GM12878 (cell line): ENCODE results near the gene TTC4. TPM values are rescaled to one million over a fixed set of nuclear protein-coding genes. Genes with fewer than 3 reads are reported as not detected.

Experiments used
- ATAC-seq: fragments of 200-7000 bp; cut with Tn5 transposase; 3 replicates; pipeline ENCODE4 v1.9.1; 2020; ENCODE audit warnings: mild to moderate bottlenecking, moderate library complexity
- BruUV-seq: library from RNA; stranded (reverse); fragments of 400-500 nt; replicated peaks from 2 replicates; lab custom pipeline; 2021; lab: Mats Ljungman, UMichigan
- CTCF ChIA-PET: fragments of 300-600 bp; sonication (Branson Sonifier 250); formaldehyde crosslinking; extraction: SDS; loops from one replicate; lab custom pipeline; 2021; ENCODE audit warnings: inconsistent platforms; lab: Yijun Ruan, JAX
- POLR2A ChIA-PET: fragments of 350-600 bp; formaldehyde crosslinking; extraction: SDS; loops from one replicate; lab custom pipeline; 2021; ENCODE audit warnings: inconsistent platforms; lab: Charles Lee
- RAD21 ChIA-PET: fragments of 300-600 bp; sonication (Branson Sonifier 250); formaldehyde crosslinking; loops from one replicate; lab custom pipeline; 2023; ENCODE audit warnings: antibody characterized with exemption; ENCODE audit not compliant: unreplicated experiment; lab: Charles Lee
- SMC1A ChIA-PET: fragments of 300-600 bp; sonication (Branson Sonifier 250); formaldehyde crosslinking; loops from one replicate; lab custom pipeline; 2023; ENCODE audit not compliant: unreplicated experiment, uncharacterized antibody; lab: Charles Lee
- DNase-seq: peaks from one replicate; pipeline ENCODE4 v3.0.0-alpha.2; 2011; ENCODE audit warnings: low read depth, low spot score
- FAIRE-seq: peaks from 3 replicates; lab custom pipeline; 2011; peaks lifted over from hg19 to GRCh38; lab: Jason Lieb, UNC
- H2AFZ ChIP-seq: 2 replicates; pipeline ENCODE4 v1.6.0; 2011; ENCODE audit warnings: low read depth, low read length, control low read depth; ENCODE audit not compliant: control insufficient read depth
- H3K27ac ChIP-seq: 2 replicates; pipeline ENCODE4 v1.5.1; 2011; ENCODE audit warnings: control low read depth; ENCODE audit not compliant: control insufficient read depth, insufficient read depth
- H3K27me3 ChIP-seq, 2 experiments: replicated peaks in 1 of 2; 2 replicates each; pipeline versions ENCODE4 v1.6.0 to v1.6.1; 2011; ENCODE audit warnings: low read length in 1 of 2; ENCODE audit not compliant: control insufficient read depth in 2 of 2, insufficient read depth in 2 of 2
- H3K36me3 ChIP-seq, 2 experiments: 2 replicates each; pipeline ENCODE4 v1.5.1; 2011; ENCODE audit warnings: low read length in 1 of 2; ENCODE audit not compliant: control insufficient read depth in 2 of 2, insufficient read depth in 2 of 2
- H3K4me1 ChIP-seq: 2 replicates; pipeline ENCODE4 v1.6.1; 2011; ENCODE audit warnings: mild to moderate bottlenecking, low read length, moderate library complexity, mixed read lengths; ENCODE audit not compliant: control insufficient read depth, insufficient read depth
- H3K4me2 ChIP-seq: 2 replicates; pipeline ENCODE4 v1.6.0; 2011; ENCODE audit warnings: control low read depth; ENCODE audit not compliant: control insufficient read depth, insufficient read depth
- H3K4me3 ChIP-seq: fragments of 200-600 bp; sonication (generic); 2 replicates; pipeline ENCODE4 v1.5.1; 2016
- H3K79me2 ChIP-seq: 2 replicates; pipeline ENCODE4 v1.6.0; 2011; ENCODE audit warnings: low read length; ENCODE audit not compliant: control insufficient read depth, insufficient read depth
- H3K9ac ChIP-seq: 2 replicates; pipeline ENCODE4 v1.8.0; 2011; ENCODE audit warnings: low read length, control low read depth, mixed read lengths; ENCODE audit not compliant: control insufficient read depth, insufficient read depth
- H3K9me3 ChIP-seq: replicated peaks from 3 replicates; pipeline ENCODE4 v1.5.1; 2011; ENCODE audit warnings: mild to moderate bottlenecking, low read length; ENCODE audit not compliant: control insufficient read depth, insufficient read depth
- H4K20me1 ChIP-seq: 2 replicates; pipeline ENCODE4 v1.6.0; 2011; ENCODE audit not compliant: control insufficient read depth, insufficient read depth
- BCL3 ChIP-seq: IDR thresholded peaks from 2 replicates; pipeline ENCODE4 v1.6.1; 2011; ENCODE audit warnings: borderline replicate concordance, low read depth, mild to moderate bottlenecking, moderate library complexity, low read length; ENCODE audit not compliant: insufficient read depth, poor library complexity, severe bottlenecking
- IRF5 ChIP-seq: fragments of 450-650 bp; IDR thresholded peaks from 2 replicates; pipeline ENCODE4 v1.6.1; 2017; ENCODE audit warnings: borderline replicate concordance
- JUNB ChIP-seq: IDR thresholded peaks from 2 replicates; pipeline ENCODE4 v1.6.1; 2016; ENCODE audit warnings: antibody characterized with exemption, mild to moderate bottlenecking
- KAT2A ChIP-seq: conservative IDR thresholded peaks from 2 replicates; pipeline ENCODE4 v1.6.1; 2011; ENCODE audit warnings: low read depth, low read length; ENCODE audit not compliant: control insufficient read depth
- MTA2 ChIP-seq: fragments of 450-650 bp; IDR thresholded peaks from 2 replicates; pipeline ENCODE4 v1.6.1; 2016; ENCODE audit warnings: low read depth, mild to moderate bottlenecking, moderate library complexity
- NRF1 ChIP-seq: conservative IDR thresholded peaks from 2 replicates; pipeline ENCODE4 v1.6.1; 2011; ENCODE audit warnings: mild to moderate bottlenecking, low read depth, low read length, improper control_type of control experiment
- POLR2AphosphoS5 ChIP-seq: IDR thresholded peaks from 2 replicates; pipeline ENCODE4 v1.6.1; 2011; ENCODE audit warnings: mild to moderate bottlenecking, low read length, inconsistent platforms
- SREBF1 ChIP-seq: IDR thresholded peaks from 2 replicates; pipeline ENCODE4 v1.6.1; 2012; ENCODE audit warnings: mild to moderate bottlenecking, low read length
- WGBS: methylation state at CpG from one replicate; pipeline ENCODE4 v1.1.6; 2016; ENCODE audit warnings: low lambda C conversion rate; ENCODE audit not compliant: insufficient replicate concordance, insufficient coverage; ENCODE audit errors: missing lambda C conversion rate; 5-methylcytosine and 5-hydroxymethylcytosine counted together
- in situ Hi-C: fragments of 300-500 bp; cut with MboI; formaldehyde crosslinking; loops from 9 replicates; pipeline ENCODE4 v1.14.3; 2018; ENCODE audit warnings: mixed read lengths
- intact Hi-C: fragments of 100-400 bp; cut with micrococcal nuclease; formaldehyde crosslinking; loops from one replicate; pipeline ENCODE4 v1.14.2; 2022; ENCODE audit not compliant: unreplicated experiment
- polyA plus RNA-seq, 11 experiments: library from polyadenylated mRNA; depleted of rRNA in 4 of 11; unstranded in 6 of 11; stranded (reverse) in 5 of 11; fragments of >200 nt; fragmentation: Nextera tagmentation in 4 of 11; fragmentation: Illumina TruSeq in 1 of 11; extraction: Ambion mirVana in 4 of 11; extraction: Trizol in 1 of 11; gene quantifications; 1 replicate in 1 of 11; 2 replicates in 10 of 11; pipeline versions ENCODE4 v1.2.1 to v1.2.3, GENCODE V29; 2011 to 2016; ENCODE audit warnings: inconsistent platforms in 2 of 11, missing spikeins in 2 of 11, low read depth in 1 of 11
- total RNA-seq, 4 experiments: library from RNA; depleted of rRNA in 3 of 4; stranded (reverse); fragments of >200 nt in 3 of 4; fragmentation: Illumina TruSeq in 1 of 4; extraction: Trizol in 1 of 4; gene quantifications; 2 replicates each; pipeline versions ENCODE4 v1.2.1 to v1.2.3, GENCODE V29; 2013 to 2021

The TTC4 gene
- total and polyA plus RNA-seq, 10 of the 15 experiments (the other 5 are each of a cell fraction or from before 2014, with no cell fraction given): 23.4 to 50.5 (median 36.0) TPM

GRCh38 chr1:54745864-54746263 lies 30.2 kb downstream of the TTC4 start:
- H3K27ac ChIP-seq: no peak overlapping the region
- RAD21 ChIA-PET: no interaction called here
- intact Hi-C loops: no loop called here
- no peak for ATAC-seq
- CTCF ChIA-PET: no interaction called here
- SMC1A ChIA-PET: no interaction called here
- no peaks in the 10 kb centered on the region for H3K9me3 ChIP-seq
- DNase-seq: no peak
- 97% methylated on average over 4 of the region's 4 CpGs for WGBS
- no peaks in the 10 kb centered on the region for H3K27me3 ChIP-seq
- no peak overlapping the region for H3K9ac ChIP-seq
- POLR2A ChIA-PET: no interaction called here
- no peaks in the 10 kb centered on the region for H3K79me2 ChIP-seq
- no peak for TF ChIP-seq KAT2A
- TF ChIP-seq BCL3: no peak
- no peak for TF ChIP-seq JUNB
- TF ChIP-seq SREBF1: no peak
- TF ChIP-seq IRF5: no peak
- TF ChIP-seq POLR2AphosphoS5: no peak
- no peak for TF ChIP-seq MTA2
- TF ChIP-seq NRF1: no peak
- no peaks in the 10 kb centered on the region for H3K4me1 ChIP-seq
- H2AFZ ChIP-seq: no peak overlapping the region
- H4K20me1 ChIP-seq: no peaks in the 10 kb centered on the region
- no peak overlapping the region for H3K4me3 ChIP-seq
- H3K36me3 ChIP-seq: peaks cover 8 to 14% of the 10 kb centered on the region in 2 experiments
- BruUV-seq: no TSS peak
- no peak for FAIRE-seq
- in situ Hi-C loops: no loop called here
- no peak overlapping the region for H3K4me2 ChIP-seq
